Activated CD8-positive, alpha-beta T cell treated with anti-CD3 and anti-CD28 coated beads for 36 hours (primary cell): ENCODE results near the gene SCYL1. TPM values are rescaled to one million over a fixed set of nuclear protein-coding genes. Genes with fewer than 3 reads are reported as not detected.

Experiments
- ATAC-seq: fragments of 200-7000 bp; cut with Tn5 transposase; one replicate; pipeline ENCODE4 v1.10.0; 2021; ENCODE audit warnings: mild to moderate bottlenecking, moderate library complexity
- CTCF ChIA-PET: fragments of 350-600 bp; sonication (Branson Sonifier 250); formaldehyde crosslinking; loops from one replicate; lab custom pipeline; 2021; ENCODE audit warnings: antibody characterized with exemption; lab: Charles Lee
- POLR2A ChIA-PET: fragments of 350-600 bp; sonication (Branson Sonifier 250); formaldehyde crosslinking; loops from one replicate; lab custom pipeline; 2021; ENCODE audit warnings: antibody characterized with exemption; lab: Charles Lee
- DNase-seq: peaks from one replicate; pipeline ENCODE4 v3.0.0-alpha.2; 2020
- H3K27ac Mint-ChIP-seq: one replicate; pipeline ENCODE4 v1.8.0; 2021; ENCODE audit warnings: mild to moderate bottlenecking, mixed read lengths
- H3K27me3 Mint-ChIP-seq: one replicate; pipeline ENCODE4 v1.8.0; 2021; ENCODE audit warnings: mixed read lengths
- H3K36me3 Mint-ChIP-seq: one replicate; pipeline ENCODE4 v1.8.0; 2021; ENCODE audit warnings: low read depth, mixed read lengths
- H3K4me1 Mint-ChIP-seq: one replicate; pipeline ENCODE4 v1.8.0; 2021; ENCODE audit warnings: low read depth, mixed read lengths
- H3K4me3 Mint-ChIP-seq: one replicate; pipeline ENCODE4 v1.8.0; 2021; ENCODE audit warnings: mild to moderate bottlenecking, moderate library complexity, mixed read lengths
- H3K9me3 Mint-ChIP-seq: one replicate; pipeline ENCODE4 v1.8.0; 2021; ENCODE audit warnings: mixed read lengths
- CTCF ChIP-seq: fragments of 200-600 bp; IDR thresholded peaks from one replicate; pipeline ENCODE4 v1.8.0; 2022; ENCODE audit warnings: antibody characterized with exemption, mild to moderate bottlenecking
- intact Hi-C: fragments of 100-400 bp; cut with micrococcal nuclease; formaldehyde crosslinking; loops from one replicate; pipeline ENCODE4 v1.10.0; 2022
- total RNA-seq, 2 experiments: library from RNA; stranded (reverse); gene quantifications; one replicate each; pipeline ENCODE4 v1.2.3, GENCODE V29; 2021

Gene SCYL1
- 10 to 100 TPM; 71.5 to 76.8 TPM for total RNA-seq

GRCh38 chr11:65524741-65525545, at the start of gene SCYL1:
TSS of gene SCYL1 (plus strand) at chr11:65525083. CDS start at chr11:65525154, 71 bp downstream.
- peak within 1 kb of the TSS; percentile 94 for H3K27ac Mint-ChIP-seq
- ChIA-PET CTCF (interaction anchor here (0.6 to 2.5 kb wide), 7 partner anchors 13 to 210 kb away, joined by 3 to 16 read pairs (median 7); partner anchors contain the start of genes CDC42EP2 and FAM89B), POLR2A (interaction anchor here (0.7 to 4.0 kb wide), 16 partner anchors 12 to 153 kb away, joined by 3 to 42 read pairs (median 4); partner anchors contain the start of genes MALAT1, MAP3K11, NEAT1 and PCNX3)
- H3K9me3 Mint-ChIP-seq: no peaks in the 10 kb centered on the region
- H3K4me3 Mint-ChIP-seq: peak within 1 kb of the TSS; percentile 93
- ATAC-seq: peak; percentile 93
- H3K36me3 Mint-ChIP-seq: peaks cover 24% of the 10 kb centered on the region
- no peaks in the 10 kb centered on the region for H3K27me3 Mint-ChIP-seq
- intact Hi-C loops: no loop called here
- TF ChIP-seq CTCF: no peak
- peak; percentile 79 for DNase-seq
- peaks cover 61% of the 10 kb centered on the region for H3K4me1 Mint-ChIP-seq

DNA sequence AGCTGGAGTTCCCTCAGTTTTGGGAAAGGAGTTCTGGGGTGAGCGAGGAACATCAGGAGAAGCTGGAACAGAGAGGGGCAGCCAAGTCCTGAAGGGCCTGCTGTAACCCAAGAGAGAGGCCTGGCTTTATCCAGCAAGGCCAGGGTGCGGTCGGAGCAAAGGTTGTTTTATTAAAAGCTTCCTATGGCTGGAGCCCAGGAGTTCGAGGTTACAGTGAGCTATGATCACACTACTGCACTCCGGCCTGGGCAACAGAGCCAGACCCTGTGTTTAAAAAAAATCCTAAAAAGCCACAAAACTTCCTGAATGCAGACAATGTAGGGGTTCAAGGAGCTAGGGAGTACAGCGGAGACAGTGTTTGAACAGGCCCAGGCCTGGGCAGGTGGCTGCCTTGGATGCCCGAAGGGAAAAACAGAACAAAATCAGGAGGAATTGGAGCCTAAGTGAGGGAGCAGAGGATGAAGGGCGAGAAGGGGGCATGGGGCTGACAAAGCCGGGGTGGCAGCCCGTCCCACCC, 48.2 kb upstream of the SCYL1 start:
- CTCF ChIA-PET: interaction anchor here (1.0 to 5.7 kb wide), 9 partner anchors 11 to 162 kb away, joined by 3 to 34 read pairs (median 5); partner anchors contain the start of gene CDC42EP2
- H3K4me1 Mint-ChIP-seq: peaks cover 13% of the 10 kb centered on the region

GRCh38 chr11:65477149-65477965, 47.5 kb upstream of the SCYL1 start:
- peak; percentile 85 for ATAC-seq
- CTCF ChIA-PET: interaction anchor here (1.0 to 5.7 kb wide), 8 partner anchors 11 to 59 kb away, joined by 3 to 34 read pairs (median 9); no protein-coding TSS in a partner anchor

More for the DNA sequence above, 48.2 kb upstream of the SCYL1 start:
- no peaks in the 10 kb centered on the region for H3K27me3 Mint-ChIP-seq
- no peak for DNase-seq
- no peaks in the 10 kb centered on the region for H3K9me3 Mint-ChIP-seq
- ATAC-seq: no peak
- H3K4me3 Mint-ChIP-seq: peak overlapping the region; percentile 96
- H3K36me3 Mint-ChIP-seq: peaks cover 13% of the 10 kb centered on the region
- no peak for TF ChIP-seq CTCF
- POLR2A ChIA-PET: interaction anchor here (1.0 to 15.0 kb wide), 10 partner anchors 11 to 99 kb away, joined by 3 to 687 read pairs (median 4); partner anchors contain the start of genes EHBP1L1, MALAT1, NEAT1 and SCYL1
- H3K27ac Mint-ChIP-seq: peak overlapping the region; percentile 100
- intact Hi-C loops: no loop called here

More at GRCh38 chr11:65477149-65477965, 47.5 kb upstream of the SCYL1 start:
- POLR2A ChIA-PET: interaction anchor here (1.0 to 15.0 kb wide), 13 partner anchors 11 to 215 kb away, joined by 3 to 687 read pairs (median 4); partner anchors contain the start of genes EHBP1L1, MALAT1, NEAT1 and POLA2
- Mint-ChIP-seq H3K9me3 (no peaks in the 10 kb centered on the region), H3K4me1 (peaks cover 8% of the 10 kb centered on the region), H3K36me3 (peaks cover 13% of the 10 kb centered on the region), H3K27ac (peak overlapping the region; percentile 100), H3K4me3 (peak overlapping the region; percentile 96), H3K27me3 (no peaks in the 10 kb centered on the region)
- no peak for TF ChIP-seq CTCF
- intact Hi-C loops: no loop called here
- DNase-seq: peak; percentile 94
